Endothelial cell of umbilical vein (primary cell): Measurements from ENCODE around the gene RAB37. TPM values are rescaled to one million over a fixed set of nuclear protein-coding genes. Genes with fewer than 3 reads are reported as not detected.

Source experiments
- BruUV-seq: library from RNA; stranded (reverse); fragments of 400-500 nt; replicated peaks from 2 replicates; lab custom pipeline; 2021; lab: Mats Ljungman, UMichigan
- CTCF ChIA-PET: fragments of 300-600, 350-600 bp; sonication (Branson Sonifier 250); formaldehyde crosslinking; loops from one replicate; lab custom pipeline; 2021; ENCODE audit warnings: antibody characterized with exemption, inconsistent platforms; lab: Charles Lee
- POLR2A ChIA-PET: fragments of 300-600, 350-600 bp; sonication (Branson Sonifier 250); formaldehyde crosslinking; loops from one replicate; lab custom pipeline; 2021; ENCODE audit warnings: antibody characterized with exemption, inconsistent platforms; lab: Charles Lee
- DNase-seq: peaks from one replicate; pipeline ENCODE4 v3.0.0-alpha.2; 2011; ENCODE audit warnings: low read depth, low spot score
- FAIRE-seq: peaks from 2 replicates; lab custom pipeline; 2011; peaks lifted over from hg19 to GRCh38; lab: Jason Lieb, UNC
- H2AFZ ChIP-seq: 2 replicates; pipeline ENCODE4 v1.6.0; 2012; ENCODE audit warnings: low read depth, low read length, control low read depth, inconsistent platforms
- H3K27ac ChIP-seq: 2 replicates; pipeline ENCODE4 v1.5.1; 2011; ENCODE audit warnings: low read depth, mild to moderate bottlenecking, control low read depth, low read length, moderate library complexity; ENCODE audit not compliant: insufficient read depth
- H3K27me3 ChIP-seq, 2 experiments: 2 replicates each; pipeline versions ENCODE4 v1.6.0 to v1.6.1; 2011; ENCODE audit warnings: low read length in 2 of 2, mixed read lengths in 1 of 2; ENCODE audit not compliant: control insufficient read depth in 2 of 2, insufficient read depth in 2 of 2
- H3K36me3 ChIP-seq, 2 experiments: 2 replicates in 1 of 2; 3 replicates in 1 of 2; pipeline ENCODE4 v1.5.1; 2011; ENCODE audit warnings: low read length in 2 of 2, mild to moderate bottlenecking in 1 of 2, moderate library complexity in 1 of 2; ENCODE audit not compliant: control insufficient read depth in 2 of 2, insufficient read depth in 2 of 2; ENCODE audit errors: extremely low read depth in 1 of 2
- H3K4me1 ChIP-seq: 3 replicates; pipeline ENCODE4 v1.5.1; 2011; ENCODE audit warnings: mild to moderate bottlenecking, low read length; ENCODE audit not compliant: control insufficient read depth, insufficient read depth; ENCODE audit errors: extremely low read depth
- H3K4me2 ChIP-seq: 2 replicates; pipeline ENCODE4 v1.6.1; 2011; ENCODE audit warnings: low read length, control low read depth, mixed read lengths; ENCODE audit not compliant: insufficient read depth
- H3K4me3 ChIP-seq, 3 experiments: fragments of 200-600 bp in 1 of 3; sonication (generic), shearing (Covaris generic) in 1 of 3; replicated peaks in 1 of 3; 2 replicates each; pipeline ENCODE4 v1.5.1; 2011 to 2016; ENCODE audit warnings: control low read depth in 3 of 3, low read length in 3 of 3, mild to moderate bottlenecking in 2 of 3, inconsistent platforms in 1 of 3, low read depth in 1 of 3, moderate library complexity in 1 of 3; ENCODE audit not compliant: insufficient read depth in 1 of 3
- H3K79me2 ChIP-seq: 2 replicates; pipeline ENCODE4 v1.6.0; 2012; ENCODE audit warnings: low read length, inconsistent platforms; ENCODE audit not compliant: control insufficient read depth, insufficient read depth
- H3K9ac ChIP-seq: replicated peaks from 2 replicates; pipeline ENCODE3; 2011; ENCODE audit warnings: low read length, control low read depth; ENCODE audit not compliant: insufficient read depth; ENCODE audit errors: extremely low read depth
- H3K9me1 ChIP-seq: replicated peaks from 3 replicates; pipeline ENCODE4 v1.6.0; 2011; ENCODE audit warnings: mild to moderate bottlenecking, low read length; ENCODE audit not compliant: control insufficient read depth, insufficient read depth; ENCODE audit errors: extremely low read depth
- H3K9me3 ChIP-seq: replicated peaks from 2 replicates; pipeline ENCODE4 v1.5.1; 2012; ENCODE audit warnings: low read length, inconsistent platforms; ENCODE audit not compliant: control insufficient read depth, insufficient read depth
- H4K20me1 ChIP-seq: replicated peaks from 2 replicates; pipeline ENCODE3; 2011; ENCODE audit warnings: mild to moderate bottlenecking, low read length; ENCODE audit not compliant: control insufficient read depth, insufficient read depth; ENCODE audit errors: extremely low read depth
- EZH2 ChIP-seq: IDR thresholded peaks from 2 replicates; pipeline ENCODE4 v1.6.1; 2012; ENCODE audit warnings: borderline replicate concordance, low read depth, mild to moderate bottlenecking, moderate library complexity, low read length, inconsistent platforms; ENCODE audit not compliant: severe bottlenecking
- FOS ChIP-seq: IDR thresholded peaks from 2 replicates; pipeline ENCODE4 v1.6.1; 2011; ENCODE audit warnings: mild to moderate bottlenecking, low read length, moderate library complexity, borderline replicate concordance; ENCODE audit not compliant: insufficient read depth
- GATA2 ChIP-seq: IDR thresholded peaks from 2 replicates; pipeline ENCODE4 v1.7.0; 2011; ENCODE audit warnings: low read depth, mild to moderate bottlenecking, moderate library complexity, mixed read lengths, low read length; ENCODE audit not compliant: insufficient read length, insufficient read depth
- JUN ChIP-seq: IDR thresholded peaks from 2 replicates; pipeline ENCODE4 v1.6.1; 2011; ENCODE audit warnings: borderline replicate concordance, low read depth; ENCODE audit not compliant: insufficient read length, insufficient read depth
- MYC ChIP-seq: IDR thresholded peaks from one replicate; pipeline ENCODE4 v1.6.1; 2011; ENCODE audit warnings: mild to moderate bottlenecking, low read depth, low read length
- POLR2A ChIP-seq: IDR thresholded peaks from 2 replicates; pipeline ENCODE4 v1.6.1; 2012; ENCODE audit warnings: low read depth, mild to moderate bottlenecking, control low read depth, low read length
- POLR2AphosphoS5 ChIP-seq: IDR thresholded peaks from 2 replicates; pipeline ENCODE4 v1.6.1; 2012; ENCODE audit warnings: low read depth, mild to moderate bottlenecking, control low read depth, low read length, moderate library complexity; ENCODE audit not compliant: insufficient read depth
- dilution Hi-C: fragments of 300-500 bp; cut with MboI; formaldehyde crosslinking; loops from one replicate; pipeline ENCODE4 v1.15.0; 2019; ENCODE audit warnings: low sequenced_read_pairs; ENCODE audit not compliant: extremely low pct_ligation_motif_present
- intact Hi-C: fragments of 100-400 bp; cut with micrococcal nuclease; formaldehyde crosslinking; loops from one replicate; pipeline ENCODE4 v1.10.0; 2022
- polyA plus RNA-seq, 4 experiments: library from polyadenylated mRNA; depleted of rRNA in 3 of 4; stranded (reverse) in 3 of 4; unstranded in 1 of 4; fragments of >200 nt; gene quantifications; 2 replicates each; pipeline versions ENCODE4 v1.2.1 to v1.2.3, GENCODE V29; 2011 to 2012; ENCODE audit warnings: missing spikeins in 1 of 4
- total RNA-seq: library from RNA; stranded (reverse); gene quantifications from 2 replicates; pipeline ENCODE4 v1.2.3, GENCODE V29; 2021
- TF ChIP-seq, protein P1 (sequence below): IDR thresholded peaks from 2 replicates; pipeline ENCODE4 v1.6.1; 2011; ENCODE audit not compliant: insufficient read depth, insufficient read length
- TF ChIP-seq, protein P2 (sequence below), 2 donors: IDR thresholded peaks; 1 replicate in 1 of 2; 2 replicates in 1 of 2; pipeline ENCODE4 v1.5.1; 2011; ENCODE audit warnings: low read length in 2 of 2, mild to moderate bottlenecking in 2 of 2, moderate library complexity in 2 of 2, control low read depth in 1 of 2, inconsistent platforms in 1 of 2, low read depth in 1 of 2; ENCODE audit not compliant: insufficient read depth in 1 of 2; ENCODE audit errors: extremely low read depth in 1 of 2

RAB37 gene
- total and polyA plus RNA-seq, 2 donors (not counting 3 experiments of a cell fraction or from before 2014, with no cell fraction given), result 0.11 TPM; not detected in 1

DNA sequence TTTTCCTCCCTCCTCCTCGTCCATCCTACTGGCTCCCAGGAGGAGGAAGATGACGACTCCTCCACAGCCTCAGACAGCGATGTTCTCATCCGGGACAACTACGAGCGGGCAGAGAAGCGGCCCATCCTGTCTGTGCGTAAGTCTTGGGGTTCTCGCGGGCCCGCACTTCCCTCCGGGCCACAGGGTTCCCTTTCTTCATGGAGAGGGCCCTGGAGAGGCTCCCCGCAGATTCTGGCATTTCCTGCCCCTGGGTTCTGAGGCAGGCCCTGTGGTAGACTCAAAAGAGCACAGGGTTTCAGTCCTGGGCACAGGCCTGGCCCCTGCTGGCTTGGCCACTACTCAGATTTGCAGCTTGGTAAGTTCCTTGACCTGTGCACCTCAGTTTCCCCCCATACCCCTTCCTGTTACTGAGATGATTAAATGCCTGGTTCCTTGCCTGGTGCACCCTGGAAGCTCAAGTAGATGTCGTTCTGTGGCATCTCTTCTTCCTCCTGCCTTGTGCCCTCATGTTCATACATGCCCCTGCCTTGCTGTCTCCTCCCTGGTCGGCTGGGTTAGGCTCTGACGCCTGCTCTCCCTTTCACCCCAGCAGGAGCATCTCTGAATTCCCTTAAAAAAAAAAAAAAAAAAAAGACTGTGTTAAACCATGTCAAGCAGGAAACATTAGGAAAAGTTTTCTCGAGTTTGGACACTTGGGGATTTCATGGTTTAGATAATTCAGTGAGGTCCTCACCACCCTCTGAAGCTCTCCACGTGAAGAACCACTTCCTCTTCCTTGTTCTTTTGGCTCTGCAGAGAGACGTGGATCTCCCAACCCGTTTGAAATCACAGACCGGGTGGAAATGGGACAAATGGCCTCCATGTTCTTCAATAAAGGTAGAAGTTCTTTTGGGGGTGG is 53.4 kb downstream of the RAB37 start:
- POLR2A ChIA-PET, result no interaction called here
- dilution Hi-C loops (no loop called here), intact Hi-C loops (loop anchor here (1.0 to 5.0 kb wide), 5 partner anchors 36 to 168 kb away; no protein-coding TSS in a partner anchor)
- H3K27ac ChIP-seq, result no peak overlapping the region
- DNase-seq (no peak), FAIRE-seq (no peak)
- no peaks in the 10 kb centered on the region for H3K4me1 ChIP-seq
- H3K4me2 ChIP-seq, result no peak overlapping the region
- H3K79me2 ChIP-seq, result no peaks in the 10 kb centered on the region
- H4K20me1 ChIP-seq, result no peaks in the 10 kb centered on the region
- H3K9ac ChIP-seq, result no peak overlapping the region
- H3K27me3 ChIP-seq, result no peaks in the 10 kb centered on the region
- H2AFZ ChIP-seq, result no peak overlapping the region
- H3K9me1 ChIP-seq, result no peaks in the 10 kb centered on the region
- H3K9me3 ChIP-seq, result no peaks in the 10 kb centered on the region
- no TSS peak for BruUV-seq
- no peak for TF ChIP-seq JUN
- TF ChIP-seq, protein P1, sequence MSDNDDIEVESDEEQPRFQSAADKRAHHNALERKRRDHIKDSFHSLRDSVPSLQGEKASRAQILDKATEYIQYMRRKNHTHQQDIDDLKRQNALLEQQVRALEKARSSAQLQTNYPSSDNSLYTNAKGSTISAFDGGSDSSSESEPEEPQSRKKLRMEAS, result no peak
- TF ChIP-seq MYC, result no peak
- no peak for TF ChIP-seq POLR2AphosphoS5
- TF ChIP-seq POLR2A, result no peak
- TF ChIP-seq FOS, result no peak
- TF ChIP-seq, protein P2, sequence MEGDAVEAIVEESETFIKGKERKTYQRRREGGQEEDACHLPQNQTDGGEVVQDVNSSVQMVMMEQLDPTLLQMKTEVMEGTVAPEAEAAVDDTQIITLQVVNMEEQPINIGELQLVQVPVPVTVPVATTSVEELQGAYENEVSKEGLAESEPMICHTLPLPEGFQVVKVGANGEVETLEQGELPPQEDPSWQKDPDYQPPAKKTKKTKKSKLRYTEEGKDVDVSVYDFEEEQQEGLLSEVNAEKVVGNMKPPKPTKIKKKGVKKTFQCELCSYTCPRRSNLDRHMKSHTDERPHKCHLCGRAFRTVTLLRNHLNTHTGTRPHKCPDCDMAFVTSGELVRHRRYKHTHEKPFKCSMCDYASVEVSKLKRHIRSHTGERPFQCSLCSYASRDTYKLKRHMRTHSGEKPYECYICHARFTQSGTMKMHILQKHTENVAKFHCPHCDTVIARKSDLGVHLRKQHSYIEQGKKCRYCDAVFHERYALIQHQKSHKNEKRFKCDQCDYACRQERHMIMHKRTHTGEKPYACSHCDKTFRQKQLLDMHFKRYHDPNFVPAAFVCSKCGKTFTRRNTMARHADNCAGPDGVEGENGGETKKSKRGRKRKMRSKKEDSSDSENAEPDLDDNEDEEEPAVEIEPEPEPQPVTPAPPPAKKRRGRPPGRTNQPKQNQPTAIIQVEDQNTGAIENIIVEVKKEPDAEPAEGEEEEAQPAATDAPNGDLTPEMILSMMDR (IDR thresholded peaks at IDR 0.05; ENCODE audit: extremely low read depth in 1 of 2, insufficient read depth in 1 of 2, low read depth in 1 of 2, low read length in 2 of 2), result no peak
- no peak for TF ChIP-seq EZH2
- TF ChIP-seq GATA2, result no peak
- no peak overlapping the region for H3K4me3 ChIP-seq
- peaks cover 4 to 17% of the 10 kb centered on the region in 2 experiments for H3K36me3 ChIP-seq
- CTCF ChIA-PET, result interaction anchor here (0.6 to 14.0 kb wide), 26 partner anchors 9 to 1490 kb away, joined by 3 to 325 read pairs (median 6); partner anchors contain the start of genes FDXR and GRIN2C
